GM20000 (cell line): ENCODE data around the gene CCDC141.

Experiments
- DNase-seq: peaks from one replicate; pipeline ENCODE4 v3.0.0; 2012; ENCODE audit warnings: low spot score
- CTCF ChIP-seq: IDR thresholded peaks from 2 replicates; pipeline ENCODE4 v1.5.1; 2012; ENCODE audit warnings: mild to moderate bottlenecking, control low read depth; ENCODE audit errors: extremely low read depth, missing control alignments

Gene CCDC141

GRCh38 chr2:178914259-178914849, 135.6 kb downstream of the CCDC141 start:
- peak; percentile 54 for DNase-seq
- peak; percentile 84 for TF ChIP-seq CTCF

- DNase-seq, result no peak
Measured at GRCh38 chr2:178913049-178913441, 136.9 kb downstream of the CCDC141 start.

GRCh38 chr2:178912416-178913048, 137.4 kb downstream of the CCDC141 start:
- no peak for DNase-seq
- no peak for TF ChIP-seq CTCF

More at GRCh38 chr2:178913049-178913441, 136.9 kb downstream of the CCDC141 start:
- no peak for TF ChIP-seq CTCF

GRCh38 chr2:178911039-178911438, 138.9 kb downstream of the CCDC141 start:
- TF ChIP-seq CTCF, result no peak

GRCh38 chr2:178910005-178910404, 139.9 kb downstream of the CCDC141 start:
- no peak for TF ChIP-seq CTCF
- no peak for DNase-seq

More at GRCh38 chr2:178911039-178911438, 138.9 kb downstream of the CCDC141 start:
- no peak for DNase-seq

- DNase-seq, result no peak
Measured at GRCh38 chr2:178909507-178909906, 140.4 kb downstream of the CCDC141 start.

More at GRCh38 chr2:178909507-178909906, 140.4 kb downstream of the CCDC141 start:
- no peak for TF ChIP-seq CTCF
